ENCODE data around the gene KRT20.

The KRT20 gene

DNA sequence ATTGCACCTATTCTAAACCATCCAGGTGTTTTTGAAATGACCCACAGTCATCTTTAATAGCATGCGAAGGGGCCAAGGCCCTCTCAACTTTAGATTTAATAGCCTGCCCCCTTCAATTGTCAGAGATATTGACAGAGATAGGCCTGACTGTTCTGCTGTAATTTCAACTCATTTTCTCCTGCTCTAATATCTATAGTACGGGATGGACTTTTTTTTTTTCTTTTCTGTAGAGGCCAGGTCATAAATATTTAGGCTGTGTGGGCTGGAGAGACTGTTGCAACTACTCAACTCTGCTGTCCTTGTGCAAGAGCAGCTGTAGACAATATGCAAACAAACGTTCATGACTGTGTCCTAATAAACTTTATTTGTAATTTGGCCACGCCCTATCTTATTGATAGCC, 24.7 kb upstream of the KRT20 start:
- in situ Hi-C loops (cut with HindIII; ENCODE audit: low sequenced_read_pairs): loop anchor here (25.0 kb wide), 1 partner anchor 753 kb away; no protein-coding TSS in a partner anchor
- TF ChIP-seq, protein P1, sequence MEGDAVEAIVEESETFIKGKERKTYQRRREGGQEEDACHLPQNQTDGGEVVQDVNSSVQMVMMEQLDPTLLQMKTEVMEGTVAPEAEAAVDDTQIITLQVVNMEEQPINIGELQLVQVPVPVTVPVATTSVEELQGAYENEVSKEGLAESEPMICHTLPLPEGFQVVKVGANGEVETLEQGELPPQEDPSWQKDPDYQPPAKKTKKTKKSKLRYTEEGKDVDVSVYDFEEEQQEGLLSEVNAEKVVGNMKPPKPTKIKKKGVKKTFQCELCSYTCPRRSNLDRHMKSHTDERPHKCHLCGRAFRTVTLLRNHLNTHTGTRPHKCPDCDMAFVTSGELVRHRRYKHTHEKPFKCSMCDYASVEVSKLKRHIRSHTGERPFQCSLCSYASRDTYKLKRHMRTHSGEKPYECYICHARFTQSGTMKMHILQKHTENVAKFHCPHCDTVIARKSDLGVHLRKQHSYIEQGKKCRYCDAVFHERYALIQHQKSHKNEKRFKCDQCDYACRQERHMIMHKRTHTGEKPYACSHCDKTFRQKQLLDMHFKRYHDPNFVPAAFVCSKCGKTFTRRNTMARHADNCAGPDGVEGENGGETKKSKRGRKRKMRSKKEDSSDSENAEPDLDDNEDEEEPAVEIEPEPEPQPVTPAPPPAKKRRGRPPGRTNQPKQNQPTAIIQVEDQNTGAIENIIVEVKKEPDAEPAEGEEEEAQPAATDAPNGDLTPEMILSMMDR (IDR thresholded peaks at IDR 0.05; ENCODE audit: low read depth, low read length, missing control alignments): no peak
- DNase-seq (ENCODE audit: low read depth): no peak
- no peak overlapping the region for H3K4me3 ChIP-seq (ENCODE audit: low read depth, low read length)

DNA sequence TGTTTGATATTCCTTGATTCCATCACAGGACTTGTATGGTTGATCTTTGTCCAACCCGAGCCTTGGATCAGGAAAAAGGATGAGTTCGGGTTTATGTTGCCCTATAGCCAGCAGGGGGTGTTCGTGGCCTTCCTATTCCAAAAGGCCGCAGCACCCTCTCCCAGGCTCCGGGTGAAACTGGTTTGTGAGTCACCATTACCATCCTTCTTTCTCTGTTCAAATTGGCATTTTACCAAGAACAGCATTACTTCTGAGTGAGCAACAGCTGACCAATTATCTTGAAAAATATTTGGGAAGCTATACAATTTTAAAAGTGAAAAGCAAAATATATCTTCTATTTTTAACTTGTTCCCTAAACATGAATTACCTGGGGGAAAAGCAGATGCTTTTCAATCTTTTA, 24.3 kb upstream of the KRT20 start:
- in situ Hi-C loops (cut with HindIII; ENCODE audit: low sequenced_read_pairs): loop anchor here (25.0 kb wide), 1 partner anchor 753 kb away; no protein-coding TSS in a partner anchor
- peak; percentile 87 for DNase-seq (ENCODE audit: low read depth)
- TF ChIP-seq, protein P1 (IDR thresholded peaks at IDR 0.05; ENCODE audit: low read depth, low read length, missing control alignments): peak; percentile 70
- H3K4me3 ChIP-seq (ENCODE audit: low read depth, low read length): no peak overlapping the region

DNA sequence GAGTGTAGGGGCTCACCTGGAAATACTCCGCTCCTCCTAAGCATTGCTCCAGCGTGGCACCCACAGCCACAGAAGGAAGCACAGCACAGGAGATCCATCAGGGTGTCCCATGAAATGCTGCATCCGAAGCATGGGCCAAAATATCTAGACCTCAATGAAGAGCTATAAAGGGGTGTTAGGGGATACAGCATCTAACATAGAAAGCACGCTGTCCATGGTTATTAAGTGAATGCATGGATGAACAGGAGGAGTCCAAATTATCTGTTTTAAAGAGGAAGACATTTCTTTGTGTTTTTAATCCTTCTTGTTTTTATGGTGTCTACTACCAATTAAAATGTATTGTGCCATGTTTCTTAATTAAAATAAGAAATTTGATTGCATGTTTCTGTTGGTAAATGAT, 21.6 kb upstream of the KRT20 start:
- DNase-seq (ENCODE audit: low read depth): no peak
- TF ChIP-seq, protein P1 (IDR thresholded peaks at IDR 0.05; ENCODE audit: low read depth, low read length, missing control alignments): no peak
- H3K4me3 ChIP-seq (ENCODE audit: low read depth, low read length): no peak overlapping the region
- in situ Hi-C loops (cut with HindIII; ENCODE audit: low sequenced_read_pairs): loop anchor here (25.0 kb wide), 1 partner anchor 756 kb away; no protein-coding TSS in a partner anchor

DNA sequence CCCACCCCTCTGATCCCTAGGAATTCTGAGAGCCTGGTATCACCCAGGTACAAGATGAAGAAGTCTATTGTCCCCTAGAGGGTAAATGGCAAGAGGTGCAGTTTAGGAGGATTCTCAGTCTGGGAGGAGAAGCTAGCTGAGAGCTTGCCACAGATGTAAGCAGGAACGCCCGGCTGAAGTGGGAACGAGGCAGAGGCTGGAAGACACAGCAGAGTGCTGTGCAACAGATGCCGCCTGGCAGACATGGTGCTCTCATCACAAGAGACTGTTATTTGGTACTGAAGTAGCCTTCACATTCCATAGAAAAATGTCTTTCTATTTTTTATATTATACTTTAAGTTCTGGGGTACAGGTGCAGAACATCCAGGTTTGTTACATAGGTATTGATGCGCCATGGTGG, 20.3 kb upstream of the KRT20 start:
- DNase-seq (ENCODE audit: low read depth): no peak
- TF ChIP-seq, protein P1 (IDR thresholded peaks at IDR 0.05; ENCODE audit: low read depth, low read length, missing control alignments): no peak
- no peak overlapping the region for H3K4me3 ChIP-seq (ENCODE audit: low read depth, low read length)
- in situ Hi-C loops (cut with HindIII; ENCODE audit: low sequenced_read_pairs): loop anchor here (25.0 kb wide), 1 partner anchor 757 kb away; no protein-coding TSS in a partner anchor

DNA sequence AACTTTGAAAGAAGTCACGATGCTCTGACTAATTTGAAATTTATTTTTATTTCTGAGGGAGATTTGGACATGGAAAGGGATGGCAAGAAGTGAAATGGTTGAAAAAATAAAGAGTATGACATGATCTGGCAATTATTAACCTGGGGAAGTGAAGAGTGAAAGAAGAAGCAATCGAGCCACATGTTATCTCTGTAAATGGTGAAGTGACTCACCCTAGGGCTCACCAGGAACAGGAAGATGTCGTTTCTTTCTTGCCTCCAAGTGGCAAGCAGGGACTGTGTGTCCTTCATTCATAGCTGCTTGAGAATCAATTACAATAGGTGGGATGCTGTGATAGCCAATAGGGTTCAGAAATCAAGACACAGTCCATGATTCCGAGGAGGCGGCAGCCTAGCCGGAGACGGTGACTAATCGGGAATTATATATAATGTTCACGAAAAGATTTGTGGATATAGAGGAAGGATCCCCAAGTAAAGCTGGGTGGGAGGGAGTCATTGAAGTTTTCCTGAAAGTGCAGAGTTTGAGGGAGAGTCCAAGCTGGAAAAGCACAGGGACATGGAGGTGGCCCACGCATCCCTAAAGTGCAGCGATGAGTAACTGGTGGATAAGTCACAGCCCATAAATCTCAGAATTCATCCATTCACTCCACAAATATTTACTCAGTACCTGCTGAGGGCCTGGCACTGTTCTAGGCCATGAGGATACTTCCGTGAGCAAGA, 18.2 kb upstream of the KRT20 start:
- TF ChIP-seq, protein P1 (IDR thresholded peaks at IDR 0.05; ENCODE audit: low read depth, low read length, missing control alignments): no peak
- H3K4me3 ChIP-seq (ENCODE audit: low read depth, low read length): no peak overlapping the region
- DNase-seq (ENCODE audit: low read depth): no peak
- in situ Hi-C loops (cut with HindIII; ENCODE audit: low sequenced_read_pairs): loop anchor here (25.0 kb wide), 1 partner anchor 759 kb away; no protein-coding TSS in a partner anchor

DNA sequence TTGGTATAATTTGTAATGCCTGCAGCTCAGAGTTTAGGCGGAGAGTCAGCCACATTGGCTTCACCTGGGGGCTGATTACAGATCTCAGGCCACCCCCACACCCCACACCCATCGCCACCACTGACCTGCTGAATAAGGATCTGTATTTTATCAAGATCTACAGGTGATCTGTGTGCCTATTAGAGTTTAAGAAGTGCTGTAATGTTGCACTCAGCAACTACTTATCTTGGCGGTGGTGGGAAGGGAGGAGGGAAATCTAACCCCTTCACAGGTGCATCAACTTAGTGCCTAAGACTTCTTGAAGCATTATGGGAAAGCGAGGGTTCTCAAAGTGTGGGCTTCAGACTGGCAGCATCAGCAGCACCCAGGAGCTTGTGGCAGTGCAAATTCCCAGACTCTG, 17.5 kb upstream of the KRT20 start:
- no peak overlapping the region for H3K4me3 ChIP-seq (ENCODE audit: low read depth, low read length)
- TF ChIP-seq, protein P1 (IDR thresholded peaks at IDR 0.05; ENCODE audit: low read depth, low read length, missing control alignments): no peak
- DNase-seq (ENCODE audit: low read depth): no peak
- in situ Hi-C loops (cut with HindIII; ENCODE audit: low sequenced_read_pairs): loop anchor here (25.0 kb wide), 1 partner anchor 760 kb away; no protein-coding TSS in a partner anchor
